Measurements from ENCODE around the gene DNASE1L1. TPM values are rescaled to one million over a fixed set of nuclear protein-coding genes. Genes with fewer than 3 reads are reported as not detected.

The DNASE1L1 gene
- total and polyA plus RNA-seq, 2 of the 13 experiments (the other 11 are each of a cell fraction or from before 2014, with no cell fraction given), result 4.7 to 12.3 TPM

- TF ChIP-seq ZBTB33 (CRISPR knock-in tag; IDR thresholded peaks at IDR 0.05) (peak; percentile 54; the same call in 1 of the 2 replicates), YY1 (IDR thresholded peaks at IDR 0.05; ENCODE audit: insufficient read depth, insufficient replicate concordance, low read depth, low read length) (no peak), AGO1 (IDR thresholded peaks at IDR 0.05; ENCODE audit: low read depth, low read length, poor library complexity, severe bottlenecking) (peak; percentile 7)
These were observed 27.4 kb upstream of the DNASE1L1 start (continued) for GRCh38 chrX:154436374-154436982.

GRCh38 chrX:154435171-154435733 lies 26.2 kb upstream of the DNASE1L1 start:
- Histone ChIP-seq H4K20me1 (ENCODE audit: insufficient read depth, low read length) (no peaks in the 10 kb centered on the region), H2AFZ (ENCODE audit: low read length) (no peak overlapping the region), H3K9me3 (ENCODE audit: low read length) (no peaks in the 10 kb centered on the region), H3K9ac (ENCODE audit: insufficient read depth, low read depth, low read length) (no peak overlapping the region), H3K27ac (ENCODE audit: extremely low read length, insufficient read depth, low read length) (no peak overlapping the region), H3K4me2 (ENCODE audit: low read depth, low read length) (no peak overlapping the region), H3K36me3 (replicated peaks in 1 of 2; ENCODE audit: control insufficient read depth in 1 of 2, insufficient read depth in 2 of 2, low read length in 2 of 2) (no peaks in the 10 kb centered on the region; a peak in 3 of 5 replicates), H3K27me3 (ENCODE audit: control insufficient read depth in 1 of 2, insufficient read depth in 2 of 2, low read length in 2 of 2) (no peaks in the 10 kb centered on the region), H3K79me2 (ENCODE audit: insufficient read depth, low read length) (peaks cover 18% of the 10 kb centered on the region), H3K4me3 (replicated peaks in 1 of 3; ENCODE audit: insufficient read depth in 1 of 3, low read depth in 2 of 3, low read length in 3 of 3) (no peak overlapping the region), H3K4me1 (ENCODE audit: insufficient read depth, low read length) (peaks cover 15% of the 10 kb centered on the region)
- in situ Hi-C loops (cut with HindIII; ENCODE audit: extremely low pct_ligation_motif_present, low pct_unique_long_range_greater_than_20kb), result no loop called here
- POLR2A ChIA-PET, result no interaction called here
- WGBS (ENCODE audit: low lambda C conversion rate), result 100% methylated on average over 10 of the region's 19 CpGs
- FAIRE-seq (no peak), DNase-seq (ENCODE audit: low spot score) (no peak), ATAC-seq (no peak)
- CTCF ChIA-PET (ENCODE audit: low intra/inter-chr PET ratio, low total read pairs), result no interaction called here
- no TSS peak for BruUV-seq (replicated peaks)
- intact Hi-C loops (cut with micrococcal nuclease; ENCODE audit: unreplicated experiment), result no loop called here
- TF ChIP-seq MAFG (CRISPR knock-in tag; IDR thresholded peaks at IDR 0.05) (no peak), ZNF557 (CRISPR knock-in tag; IDR thresholded peaks at IDR 0.05) (no peak), MYC (CRISPR knock-in tag; IDR thresholded peaks at IDR 0.05; ENCODE audit: borderline replicate concordance) (no peak), SNAPC4 (CRISPR knock-in tag; IDR thresholded peaks at IDR 0.05) (no peak), JARID2 (CRISPR knock-in tag; IDR thresholded peaks at IDR 0.05; ENCODE audit: insufficient replicate concordance) (no peak), SMARCC2 (IDR thresholded peaks at IDR 0.05) (no peak), FOXP4 (CRISPR knock-in tag; IDR thresholded peaks at IDR 0.05) (no peak)
- TF ChIP-seq, protein P1, sequence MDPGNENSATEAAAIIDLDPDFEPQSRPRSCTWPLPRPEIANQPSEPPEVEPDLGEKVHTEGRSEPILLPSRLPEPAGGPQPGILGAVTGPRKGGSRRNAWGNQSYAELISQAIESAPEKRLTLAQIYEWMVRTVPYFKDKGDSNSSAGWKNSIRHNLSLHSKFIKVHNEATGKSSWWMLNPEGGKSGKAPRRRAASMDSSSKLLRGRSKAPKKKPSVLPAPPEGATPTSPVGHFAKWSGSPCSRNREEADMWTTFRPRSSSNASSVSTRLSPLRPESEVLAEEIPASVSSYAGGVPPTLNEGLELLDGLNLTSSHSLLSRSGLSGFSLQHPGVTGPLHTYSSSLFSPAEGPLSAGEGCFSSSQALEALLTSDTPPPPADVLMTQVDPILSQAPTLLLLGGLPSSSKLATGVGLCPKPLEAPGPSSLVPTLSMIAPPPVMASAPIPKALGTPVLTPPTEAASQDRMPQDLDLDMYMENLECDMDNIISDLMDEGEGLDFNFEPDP (CRISPR knock-in tag; conservative IDR thresholded peaks at IDR 0.05), result no peak

Data from HepG2 (cell line).